MM.1S (cell line): ENCODE results near the gene LPA.

Experiments used
- EZH2 ChIP-seq: fragments of 300-600 bp; sonication (generic); optimal IDR thresholded peaks from 2 replicates; pipeline ENCODE3; 2017; ENCODE audit warnings: low read depth, mild to moderate bottlenecking, antibody characterized with exemption, low read length, mixed read lengths
- EZH2phosphoT487 ChIP-seq: fragments of 300-600 bp; sonication (generic); IDR thresholded peaks from 2 replicates; pipeline ENCODE4 v1.6.1; 2018; ENCODE audit warnings: antibody characterized with exemption, low read length
- TF ChIP-seq, protein P1 (sequence below): fragments of 300-600 bp; sonication (generic); IDR thresholded peaks from 2 replicates; pipeline ENCODE4 v1.5.1; 2016; ENCODE audit warnings: antibody characterized with exemption, low read length, mixed read lengths

- TF ChIP-seq, protein P1, sequence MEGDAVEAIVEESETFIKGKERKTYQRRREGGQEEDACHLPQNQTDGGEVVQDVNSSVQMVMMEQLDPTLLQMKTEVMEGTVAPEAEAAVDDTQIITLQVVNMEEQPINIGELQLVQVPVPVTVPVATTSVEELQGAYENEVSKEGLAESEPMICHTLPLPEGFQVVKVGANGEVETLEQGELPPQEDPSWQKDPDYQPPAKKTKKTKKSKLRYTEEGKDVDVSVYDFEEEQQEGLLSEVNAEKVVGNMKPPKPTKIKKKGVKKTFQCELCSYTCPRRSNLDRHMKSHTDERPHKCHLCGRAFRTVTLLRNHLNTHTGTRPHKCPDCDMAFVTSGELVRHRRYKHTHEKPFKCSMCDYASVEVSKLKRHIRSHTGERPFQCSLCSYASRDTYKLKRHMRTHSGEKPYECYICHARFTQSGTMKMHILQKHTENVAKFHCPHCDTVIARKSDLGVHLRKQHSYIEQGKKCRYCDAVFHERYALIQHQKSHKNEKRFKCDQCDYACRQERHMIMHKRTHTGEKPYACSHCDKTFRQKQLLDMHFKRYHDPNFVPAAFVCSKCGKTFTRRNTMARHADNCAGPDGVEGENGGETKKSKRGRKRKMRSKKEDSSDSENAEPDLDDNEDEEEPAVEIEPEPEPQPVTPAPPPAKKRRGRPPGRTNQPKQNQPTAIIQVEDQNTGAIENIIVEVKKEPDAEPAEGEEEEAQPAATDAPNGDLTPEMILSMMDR = no peak
- TF ChIP-seq EZH2phosphoT487 = no peak
- TF ChIP-seq EZH2 = no peak
Observed at GRCh38 chr6:160520043-160520904, 143.8 kb downstream of the LPA start.
